Activated CD8-positive, alpha-beta memory T cell treated with anti-CD3 and anti-CD28 coated beads for 36 hours (primary cell): ENCODE results near the gene ZFPL1. TPM values are rescaled to one million over a fixed set of nuclear protein-coding genes. Genes with fewer than 3 reads are reported as not detected.

Source experiments
- CTCF ChIA-PET: fragments of 350-600 bp; sonication (Branson Sonifier 250); formaldehyde crosslinking; loops from one replicate; lab custom pipeline; 2021; ENCODE audit warnings: antibody characterized with exemption; lab: Charles Lee
- POLR2A ChIA-PET: fragments of 350-600 bp; sonication (Branson Sonifier 250); formaldehyde crosslinking; loops from one replicate; lab custom pipeline; 2021; ENCODE audit warnings: antibody characterized with exemption; lab: Charles Lee
- total RNA-seq, 2 experiments: library from RNA; stranded (reverse); gene quantifications; one replicate each; pipeline ENCODE4 v1.2.3, GENCODE V29; 2021

ZFPL1 gene
- total RNA-seq, 2 experiments from 2014 or later: 27.5 to 30.2 TPM

DNA sequence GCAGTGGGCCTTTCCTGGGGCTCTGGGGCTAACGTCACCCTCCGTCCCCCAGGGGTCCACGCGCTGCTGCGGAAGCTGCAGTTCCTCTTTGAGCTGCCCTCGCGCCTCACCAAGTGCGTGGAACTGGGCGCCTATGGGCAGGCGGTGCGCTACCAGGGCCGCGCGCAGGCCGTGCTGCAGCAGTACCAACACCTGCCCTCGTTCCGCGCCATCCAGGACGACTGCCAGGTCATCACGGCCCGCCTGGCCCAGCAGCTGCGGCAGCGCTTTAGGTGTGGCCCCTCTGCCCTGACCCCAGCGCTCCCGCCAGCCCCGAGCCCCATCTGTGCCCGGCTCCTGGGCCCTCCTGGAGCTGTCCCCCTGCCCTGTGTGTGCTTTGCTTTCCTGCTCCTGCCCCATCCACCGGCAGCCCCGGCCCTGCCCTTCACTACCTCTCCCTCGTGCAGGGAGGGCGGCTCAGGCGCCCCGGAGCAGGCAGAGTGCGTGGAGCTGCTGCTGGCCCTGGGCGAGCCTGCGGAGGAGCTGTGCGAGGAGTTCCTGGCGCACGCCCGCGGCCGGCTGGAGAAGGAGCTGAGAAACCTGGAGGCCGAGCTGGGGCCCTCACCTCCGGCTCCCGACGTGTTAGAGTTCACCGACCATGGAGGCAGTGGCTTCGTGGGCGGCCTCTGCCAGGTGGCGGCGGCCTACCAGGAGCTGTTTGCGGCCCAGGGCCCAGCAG, 23.9 kb downstream of the ZFPL1 start:
- CTCF ChIA-PET: interaction anchor here (1.8 to 7.4 kb wide), 2 partner anchors 9 kb away, joined by 7 to 109 read pairs; partner anchors contain the start of genes VPS51 and ZNHIT2
- POLR2A ChIA-PET: interaction anchor here (1.2 kb wide), 1 partner anchor 10 kb away, joined by 3 read pairs; no protein-coding TSS in a partner anchor

DNA sequence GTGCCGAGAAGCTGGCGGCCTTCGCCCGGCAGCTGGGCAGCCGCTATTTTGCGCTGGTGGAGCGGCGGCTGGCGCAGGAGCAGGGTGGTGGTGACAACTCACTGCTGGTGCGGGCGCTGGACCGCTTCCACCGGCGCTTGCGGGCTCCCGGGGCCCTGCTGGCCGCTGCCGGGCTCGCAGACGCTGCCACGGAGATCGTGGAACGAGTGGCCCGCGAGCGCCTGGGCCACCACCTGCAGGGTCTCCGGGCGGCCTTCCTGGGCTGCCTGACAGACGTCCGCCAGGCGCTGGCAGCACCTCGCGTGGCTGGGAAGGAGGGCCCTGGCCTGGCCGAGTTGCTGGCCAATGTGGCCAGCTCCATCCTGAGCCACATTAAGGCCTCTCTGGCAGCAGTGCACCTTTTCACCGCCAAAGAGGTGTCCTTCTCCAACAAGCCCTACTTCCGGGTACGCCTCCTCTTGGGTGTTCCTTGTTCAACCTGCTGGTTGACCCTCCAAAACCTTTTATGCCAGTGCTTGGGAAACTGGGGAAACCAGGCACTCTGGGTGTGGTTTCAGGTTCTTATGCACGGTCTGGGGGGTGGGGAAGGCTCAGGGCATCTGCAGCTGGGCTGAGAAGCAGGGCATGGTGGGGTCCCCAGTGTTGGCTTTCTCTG, 24.6 kb downstream of the ZFPL1 start:
- POLR2A ChIA-PET: interaction anchor here (1.2 kb wide), 1 partner anchor 10 kb away, joined by 3 read pairs; no protein-coding TSS in a partner anchor

DNA sequence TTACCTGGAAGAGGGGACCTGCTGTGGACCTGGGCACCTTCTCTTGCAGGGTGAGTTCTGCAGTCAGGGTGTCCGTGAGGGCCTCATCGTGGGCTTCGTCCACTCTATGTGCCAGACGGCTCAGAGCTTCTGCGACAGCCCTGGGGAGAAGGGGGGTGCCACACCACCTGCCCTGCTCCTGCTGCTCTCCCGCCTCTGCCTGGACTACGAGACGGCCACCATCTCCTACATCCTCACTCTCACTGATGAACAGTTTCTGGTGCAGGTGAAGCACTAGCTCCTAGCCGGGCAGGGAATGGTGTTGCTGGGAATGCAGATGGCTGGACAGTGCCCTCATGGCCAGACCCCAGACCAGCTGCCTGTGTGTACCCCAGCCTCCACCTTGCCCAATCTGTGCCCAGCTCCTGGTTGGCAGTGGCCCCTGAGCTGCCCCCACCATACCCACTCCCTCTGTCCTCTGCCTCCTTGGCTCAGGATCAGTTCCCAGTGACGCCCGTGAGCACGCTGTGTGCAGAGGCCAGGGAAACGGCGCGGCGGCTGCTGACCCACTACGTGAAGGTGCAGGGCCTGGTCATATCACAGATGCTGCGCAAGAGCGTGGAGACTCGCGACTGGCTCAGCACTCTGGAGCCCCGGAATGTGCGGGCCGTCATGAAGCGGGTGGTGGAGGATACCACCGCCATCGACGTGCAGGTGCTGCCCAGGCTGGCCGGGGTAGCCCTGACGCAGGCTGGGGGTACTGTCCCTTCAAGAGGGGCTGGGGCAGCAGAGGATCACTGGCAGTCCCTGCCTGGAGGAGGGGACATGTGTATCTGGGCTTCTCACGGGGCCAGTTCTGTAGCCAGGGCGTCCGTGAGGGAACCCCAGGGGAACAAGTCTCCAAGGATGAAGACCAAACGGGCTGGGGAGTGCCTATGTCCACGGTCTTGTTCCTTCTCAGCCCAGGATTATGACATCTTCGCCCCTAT, 25.5 kb downstream of the ZFPL1 start:
- ChIA-PET CTCF (interaction anchor here (0.5 to 7.4 kb wide), 11 partner anchors 10 to 264 kb away, joined by 3 to 109 read pairs (median 4); partner anchors contain the start of genes CAPN1, DPF2, FAU and MRPL49), POLR2A (interaction anchor here (1.2 to 3.9 kb wide), 3 partner anchors 8 to 12 kb away, joined by 3 to 15 read pairs (median 9); partner anchors contain the start of genes FAU and MRPL49)

More for the DNA sequence above, 24.6 kb downstream of the ZFPL1 start:
- CTCF ChIA-PET: interaction anchor here (1.0 to 7.4 kb wide), 3 partner anchors 8 to 263 kb away, joined by 3 to 109 read pairs (median 7); partner anchors contain the start of genes VPS51 and ZNHIT2

DNA sequence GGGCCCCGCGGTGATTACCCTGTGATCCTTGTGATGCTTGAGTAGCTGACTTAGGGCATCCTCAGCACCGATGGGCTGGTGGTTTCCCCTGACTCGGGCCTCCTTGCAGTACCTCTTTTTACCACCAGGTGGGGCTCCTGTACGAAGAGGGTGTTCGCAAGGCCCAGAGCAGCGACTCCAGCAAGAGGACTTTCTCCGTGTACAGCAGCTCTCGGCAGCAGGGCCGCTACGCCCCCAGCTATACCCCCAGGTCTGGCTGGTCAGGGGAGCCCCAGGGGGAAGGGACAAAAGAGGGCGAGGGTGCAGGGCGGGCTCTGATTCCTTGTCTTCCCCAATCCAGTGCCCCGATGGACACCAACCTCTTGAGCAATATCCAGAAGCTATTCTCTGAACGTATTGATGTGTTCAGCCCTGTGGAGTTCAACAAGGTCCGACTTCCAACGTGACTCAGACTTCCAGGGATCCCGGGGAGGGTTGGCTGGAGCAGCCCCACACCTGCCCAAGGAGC, 26.4 kb downstream of the ZFPL1 start:
- ChIA-PET CTCF (interaction anchor here (0.5 to 7.4 kb wide), 19 partner anchors 9 to 249 kb away, joined by 3 to 109 read pairs (median 3); partner anchors contain the start of genes CAPN1, DPF2, FAU and MRPL49), POLR2A (interaction anchor here (1.9 to 3.9 kb wide), 3 partner anchors 9 to 14 kb away, joined by 9 to 17 read pairs (median 15); partner anchors contain the start of genes FAU, MRPL49 and VPS51)

DNA sequence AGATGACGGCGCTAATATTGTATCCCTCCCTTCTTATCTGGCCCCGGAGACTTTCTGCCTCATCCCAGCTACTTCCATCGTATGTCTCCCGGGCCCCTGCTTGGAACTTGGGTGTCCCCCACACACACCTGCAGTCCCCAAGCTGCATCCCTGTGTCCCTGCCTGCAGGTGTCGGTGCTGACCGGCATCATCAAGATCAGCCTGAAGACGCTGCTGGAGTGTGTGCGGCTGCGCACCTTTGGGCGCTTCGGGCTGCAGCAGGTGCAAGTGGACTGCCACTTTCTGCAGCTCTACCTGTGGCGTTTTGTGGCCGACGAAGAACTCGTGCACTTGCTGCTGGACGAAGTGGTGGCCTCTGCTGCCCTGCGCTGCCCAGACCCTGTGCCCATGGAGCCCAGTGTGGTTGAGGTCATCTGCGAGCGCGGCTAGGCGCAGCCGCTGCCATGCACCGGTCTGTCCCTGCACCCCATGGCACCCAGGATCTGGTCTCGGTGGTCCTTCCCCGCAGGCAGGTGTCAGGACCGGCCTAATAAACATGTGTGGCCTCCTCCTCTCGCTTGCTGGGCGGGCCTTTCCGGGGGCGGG, 27.2 kb downstream of the ZFPL1 start:
- ChIA-PET CTCF (interaction anchor here (0.9 to 7.4 kb wide), 18 partner anchors 8 to 249 kb away, joined by 3 to 109 read pairs (median 3); partner anchors contain the start of genes ARL2, CAPN1, DPF2 and FAU), POLR2A (interaction anchor here (0.6 to 3.9 kb wide), 5 partner anchors 10 to 66 kb away, joined by 5 to 17 read pairs (median 9); partner anchors contain the start of genes FAU, MRPL49 and VPS51)

DNA sequence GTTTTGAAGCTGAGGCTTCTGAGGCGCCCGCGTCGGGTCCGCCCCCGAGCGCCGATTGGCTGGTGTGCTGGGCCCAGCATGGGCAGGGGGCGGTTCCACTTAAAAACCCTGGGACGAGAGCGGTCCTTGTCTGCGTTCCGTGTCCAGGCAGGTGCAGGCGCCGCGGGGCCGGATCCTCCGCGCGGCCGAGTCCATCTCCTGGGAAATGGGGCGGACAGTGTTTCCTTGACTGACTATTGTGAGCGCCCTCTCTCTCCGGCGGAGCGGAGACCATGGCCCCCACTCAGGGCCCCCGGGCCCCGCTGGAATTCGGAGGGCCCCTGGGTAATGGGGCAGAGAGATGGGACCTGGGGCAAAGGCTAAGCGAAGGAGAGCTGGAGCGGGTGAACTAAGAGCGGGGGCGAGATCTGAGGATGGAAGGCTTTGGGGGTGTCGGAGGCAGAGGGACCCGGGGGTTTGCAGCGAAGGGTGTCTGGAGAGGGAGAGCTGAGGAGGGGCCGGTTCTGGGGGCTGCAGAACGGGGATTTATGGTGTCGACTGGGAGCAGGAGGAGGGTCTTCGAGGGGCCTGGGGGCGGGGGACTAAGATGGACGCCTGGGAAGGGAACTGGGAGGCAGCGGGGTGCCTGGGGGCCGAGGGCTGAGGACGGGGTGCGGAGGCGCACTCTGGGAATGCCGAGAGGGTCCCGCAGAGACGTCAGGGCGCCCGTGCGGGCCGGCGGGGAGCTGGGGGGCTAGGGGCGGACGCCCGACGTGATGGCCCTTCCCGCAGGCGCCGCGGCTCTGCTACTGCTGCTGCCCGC, 27.9 kb downstream of the ZFPL1 start, which contains the start of gene TM7SF2:
Gene TM7SF2 (plus strand): TSS at position 129 of the 802 bp plus-strand sequence. CDS start 144 bp downstream, at position 273.
- POLR2A ChIA-PET: interaction anchor here (0.6 to 3.9 kb wide), 5 partner anchors 9 to 65 kb away, joined by 5 to 17 read pairs (median 9); partner anchors contain the start of genes FAU, MRPL49 and VPS51
- CTCF ChIA-PET: interaction anchor here (0.8 to 7.4 kb wide), 20 partner anchors 8 to 263 kb away, joined by 3 to 109 read pairs (median 3); partner anchors contain the start of genes ARL2, CAPN1, FAU and MRPL49

DNA sequence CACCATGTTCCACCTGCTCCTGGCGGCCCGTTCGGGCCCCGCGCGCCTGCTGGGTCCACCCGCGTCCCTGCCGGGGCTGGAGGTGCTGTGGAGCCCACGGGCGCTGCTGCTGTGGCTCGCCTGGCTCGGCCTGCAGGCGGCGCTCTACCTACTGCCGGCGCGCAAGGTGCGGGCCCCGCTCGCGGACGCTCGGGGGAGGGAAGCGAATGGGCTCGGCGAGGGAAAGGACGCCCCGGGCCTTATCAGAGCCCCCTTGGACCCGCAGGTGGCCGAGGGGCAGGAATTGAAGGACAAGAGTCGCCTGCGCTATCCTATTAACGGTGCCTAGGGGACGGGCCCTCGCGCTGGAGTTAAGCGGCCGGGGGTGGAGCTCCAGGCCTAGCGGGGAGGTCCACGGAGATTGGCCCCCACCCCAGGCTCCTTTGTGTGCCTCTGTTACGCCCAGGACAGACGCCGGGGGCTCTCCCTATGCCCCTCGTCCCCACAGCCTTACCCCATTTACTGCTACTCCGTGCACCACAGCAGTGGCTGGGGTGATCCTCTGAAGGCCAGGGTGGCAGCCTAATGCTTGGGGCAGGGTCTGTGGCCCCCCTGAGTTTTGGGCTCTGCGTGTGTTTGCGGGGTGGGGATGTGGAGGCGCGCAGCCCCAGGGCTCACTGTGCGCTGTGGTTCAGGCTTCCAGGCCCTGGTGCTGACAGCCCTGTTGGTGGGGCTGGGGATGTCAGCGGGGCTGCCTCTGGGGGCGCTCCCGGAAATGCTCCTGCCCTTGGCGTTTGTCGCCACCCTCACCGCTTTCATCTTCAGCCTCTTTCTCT, 28.7 kb downstream of the ZFPL1 start:
- ChIA-PET CTCF (interaction anchor here (0.8 to 7.4 kb wide), 16 partner anchors 9 to 264 kb away, joined by 3 to 109 read pairs (median 3); partner anchors contain the start of genes ARL2, CAPN1, FAU and MRPL49), POLR2A (interaction anchor here (0.8 to 3.9 kb wide), 3 partner anchors 9 to 16 kb away, joined by 3 to 17 read pairs (median 15); partner anchors contain the start of genes FAU, MRPL49 and VPS51)

DNA sequence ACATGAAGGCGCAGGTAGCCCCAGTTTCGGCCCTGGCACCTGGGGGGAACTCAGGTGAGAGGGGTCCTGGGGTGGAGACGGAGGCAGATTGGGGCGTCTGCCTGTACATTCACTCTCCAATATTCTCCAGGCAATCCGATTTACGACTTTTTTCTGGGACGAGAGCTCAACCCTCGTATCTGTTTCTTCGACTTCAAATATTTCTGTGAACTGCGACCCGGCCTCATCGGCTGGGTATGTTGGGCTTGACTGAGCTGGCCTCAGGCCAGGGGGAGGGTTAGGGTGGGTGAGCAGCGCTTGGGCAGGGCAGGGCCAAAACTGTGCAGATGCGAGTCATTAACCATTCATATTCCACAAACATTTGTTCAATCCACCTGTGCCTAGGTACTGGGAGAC, 29.3 kb downstream of the ZFPL1 start:
- ChIA-PET POLR2A (interaction anchor here (0.7 to 3.9 kb wide), 4 partner anchors 8 to 79 kb away, joined by 3 to 17 read pairs (median 9); partner anchors contain the start of genes FAU, MRPL49 and VPS51), CTCF (interaction anchor here (1.0 to 7.4 kb wide), 10 partner anchors 8 to 260 kb away, joined by 3 to 109 read pairs (median 4); partner anchors contain the start of genes CAPN1, FAU, MRPL49 and SAC3D1)

DNA sequence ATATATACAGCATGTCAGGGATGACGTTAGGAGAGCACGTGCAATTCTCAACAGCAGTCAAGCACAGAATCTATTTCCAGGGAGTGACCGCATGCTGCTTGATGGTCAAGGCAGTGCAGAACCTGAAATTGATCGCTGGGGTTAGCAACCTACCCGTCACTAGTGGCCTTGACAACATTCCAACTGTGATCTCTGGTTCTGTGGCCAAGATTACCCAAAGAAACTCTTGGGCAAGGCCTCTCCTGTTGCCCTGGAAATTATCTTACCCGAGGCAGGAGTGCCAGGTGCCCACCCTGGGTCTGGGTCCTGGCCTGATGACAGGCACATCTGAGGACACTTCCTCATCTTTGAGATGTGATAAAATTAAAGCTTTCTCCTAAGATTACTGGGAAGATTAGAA, 29.8 kb downstream of the ZFPL1 start:
- CTCF ChIA-PET: interaction anchor here (1.2 to 7.4 kb wide), 5 partner anchors 8 to 187 kb away, joined by 3 to 109 read pairs (median 4); partner anchors contain the start of genes CAPN1, FAU, MRPL49 and SYVN1

DNA sequence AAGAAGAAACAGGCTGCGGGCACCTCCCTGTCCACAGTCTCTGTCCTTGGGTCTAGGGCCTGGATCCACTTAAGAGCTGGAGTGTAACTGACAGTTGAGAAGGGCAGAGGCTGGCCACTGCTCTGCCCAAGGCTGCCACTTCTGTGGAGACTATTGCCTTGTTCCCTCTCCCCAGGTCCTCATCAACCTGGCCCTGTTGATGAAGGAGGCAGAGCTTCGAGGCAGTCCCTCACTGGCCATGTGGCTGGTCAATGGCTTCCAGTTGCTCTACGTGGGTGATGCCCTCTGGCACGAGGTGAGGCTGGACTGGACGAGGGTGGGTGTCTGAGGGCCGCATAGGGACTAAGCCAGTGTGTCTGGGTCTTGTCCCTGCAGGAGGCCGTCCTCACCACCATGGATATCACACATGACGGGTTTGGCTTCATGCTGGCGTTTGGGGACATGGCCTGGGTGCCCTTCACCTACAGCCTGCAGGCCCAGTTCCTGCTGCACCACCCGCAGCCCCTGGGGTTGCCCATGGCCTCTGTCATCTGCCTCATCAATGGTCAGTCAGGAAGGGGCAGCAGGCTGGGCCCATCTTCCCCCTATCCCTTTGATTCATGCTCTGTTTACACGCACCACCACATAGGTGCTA, 30.6 kb downstream of the ZFPL1 start:
- ChIA-PET CTCF (interaction anchor here (0.6 to 7.4 kb wide), 3 partner anchors 15 to 1570 kb away, joined by 3 to 109 read pairs (median 4); partner anchors contain the start of genes SYVN1 and VPS51), POLR2A (interaction anchor here (0.6 kb wide), 1 partner anchor 481 kb away, joined by 3 read pairs; no protein-coding TSS in a partner anchor)

More for the DNA sequence above, 29.8 kb downstream of the ZFPL1 start:
- POLR2A ChIA-PET: interaction anchor here (0.6 to 3.9 kb wide), 3 partner anchors 7 to 482 kb away, joined by 3 to 15 read pairs (median 3); partner anchors contain the start of genes FAU and MRPL49

DNA sequence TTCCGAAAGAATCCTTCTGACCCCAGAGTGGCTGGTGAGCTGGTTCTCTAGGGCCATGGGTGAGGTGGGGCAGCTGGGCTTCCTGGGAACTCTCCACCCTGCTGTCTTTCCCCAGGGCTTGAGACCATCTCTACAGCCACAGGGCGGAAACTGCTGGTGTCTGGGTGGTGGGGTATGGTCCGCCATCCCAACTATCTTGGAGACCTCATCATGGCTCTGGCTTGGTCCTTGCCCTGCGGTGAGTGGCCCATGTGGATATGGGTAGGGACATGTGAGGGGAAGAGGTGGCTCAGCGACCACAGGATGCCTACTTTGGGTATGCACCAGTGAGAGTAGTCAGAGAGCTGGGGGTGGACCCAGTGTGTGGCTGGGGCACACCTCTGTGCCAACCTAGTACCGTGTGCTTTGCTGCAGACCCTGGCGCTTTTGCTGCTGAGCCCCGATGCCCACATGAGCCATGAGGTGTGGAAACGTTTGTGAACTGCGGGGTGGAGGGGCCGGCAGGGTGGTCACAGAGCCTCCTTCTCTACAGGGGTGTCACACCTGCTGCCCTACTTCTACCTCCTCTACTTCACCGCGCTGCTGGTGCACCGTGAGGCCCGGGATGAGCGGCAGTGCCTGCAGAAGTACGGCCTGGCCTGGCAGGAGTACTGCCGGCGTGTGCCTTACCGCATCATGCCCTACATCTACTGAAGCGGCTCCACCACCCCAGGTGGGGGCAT, 31.5 kb downstream of the ZFPL1 start:
- CTCF ChIA-PET: interaction anchor here (0.6 kb wide), 1 partner anchor 24 kb away, joined by 4 read pairs; no protein-coding TSS in a partner anchor
- POLR2A ChIA-PET: interaction anchor here (1.5 kb wide), 1 partner anchor 13 kb away, joined by 6 read pairs; no protein-coding TSS in a partner anchor

DNA sequence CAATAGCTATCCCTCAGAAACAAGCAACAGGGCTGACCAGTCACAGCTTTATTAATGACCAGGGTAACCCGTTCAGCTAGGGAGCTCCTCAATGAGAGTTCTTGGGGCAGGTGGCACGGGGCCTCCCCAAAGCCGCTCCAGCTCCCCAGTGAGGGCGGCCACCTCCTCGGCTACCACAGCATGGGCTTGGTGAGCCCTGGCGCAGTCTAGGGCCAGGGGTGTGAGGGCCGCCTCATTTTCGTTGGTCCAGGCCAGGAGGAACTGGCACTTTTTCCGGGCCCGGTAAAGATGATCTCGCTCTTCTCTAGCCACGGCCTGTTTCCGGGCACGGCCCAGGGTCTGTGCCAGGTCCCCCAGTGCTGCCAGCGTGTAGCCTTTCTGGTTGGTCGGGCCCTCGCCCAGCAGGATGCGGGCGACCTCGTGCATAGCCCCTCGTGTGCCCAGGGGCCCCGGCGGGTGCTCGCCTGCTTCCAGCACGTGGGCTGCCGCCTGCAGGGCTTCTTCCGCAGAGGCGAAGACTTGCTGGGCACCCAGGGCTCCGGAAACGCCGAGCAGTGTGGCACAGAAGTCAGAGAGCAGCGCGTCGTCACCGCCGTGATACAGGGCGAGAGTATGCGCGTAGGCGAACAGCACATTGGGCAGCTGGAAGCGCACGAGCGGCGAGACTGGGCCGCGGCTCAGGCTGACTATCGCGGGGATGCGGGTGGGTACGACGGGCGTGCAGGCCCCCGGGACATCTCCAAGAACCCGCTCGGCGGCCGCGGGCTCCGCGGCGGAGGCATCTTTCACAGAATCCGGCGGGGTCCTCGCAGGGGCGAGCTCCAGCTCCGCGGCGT, 32.6 kb downstream of the ZFPL1 start:
- ChIA-PET CTCF (interaction anchor here (0.6 to 2.0 kb wide), 8 partner anchors 9 to 234 kb away, joined by 3 to 7 read pairs (median 4); partner anchors contain the start of gene CAPN1), POLR2A (interaction anchor here (0.9 to 2.9 kb wide), 6 partner anchors 12 to 257 kb away, joined by 3 to 15 read pairs (median 4); partner anchors contain the start of genes SNX15, SYVN1 and VPS51)
